K562 (cell line): ENCODE results near the gene MYRIP. TPM values are rescaled to one million over a fixed set of nuclear protein-coding genes. Genes with fewer than 3 reads are reported as not detected.

Source experiments
- ATAC-seq: fragments of 200-7000 bp; cut with Tn5 transposase; 3 replicates; pipeline ENCODE4 v1.9.1; 2020; ENCODE audit warnings: moderate library complexity
- BruUV-seq: library from RNA; stranded (reverse); fragments of 400-500 nt; replicated peaks from 2 replicates; lab custom pipeline; 2021; lab: Mats Ljungman, UMichigan
- CTCF ChIA-PET: fragments of 300-600 bp; formaldehyde crosslinking; extraction: SDS; loops from one replicate; lab custom pipeline; 2021; ENCODE audit warnings: low intra/inter-chr PET ratio; lab: Yijun Ruan, JAX
- POLR2A ChIA-PET: fragments of 300-600, 350-650 bp; sonication (Branson Sonifier 250); formaldehyde crosslinking; extraction: SDS; loops from one replicate; lab custom pipeline; 2021; ENCODE audit warnings: antibody characterized with exemption, inconsistent platforms; lab: Yijun Ruan, JAX
- DNase-seq, 4 experiments: peaks; one replicate each; pipeline versions ENCODE4 v3.0.0 to v3.0.0-alpha.2; 2011 to 2018; ENCODE audit warnings: low spot score in 3 of 4, mixed read lengths in 3 of 4; ENCODE audit errors: extremely low read depth in 1 of 4
- FAIRE-seq: peaks from 2 replicates; lab custom pipeline; 2011; peaks lifted over from hg19 to GRCh38; lab: Jason Lieb, UNC
- H2AFZ ChIP-seq: 2 replicates; pipeline ENCODE4 v1.6.0; 2011; ENCODE audit warnings: low read depth, low read length, control low read depth, inconsistent platforms
- H3K27ac ChIP-seq: fragments of 200-600 bp; 3 replicates; pipeline ENCODE4 v1.8.0; 2011; ENCODE audit warnings: low read depth, mild to moderate bottlenecking, control low read depth, inconsistent platforms, low read length, moderate library complexity, mixed read lengths; ENCODE audit errors: extremely low read depth
- H3K27me3 ChIP-seq, 2 experiments: fragments of 300-600 bp in 1 of 2; 2 replicates in 1 of 2; 3 replicates in 1 of 2; pipeline versions ENCODE4 v1.6.0 to v1.8.0; 2011; ENCODE audit warnings: inconsistent platforms in 2 of 2, low read length in 2 of 2, mild to moderate bottlenecking in 1 of 2, mixed read lengths in 1 of 2, moderate library complexity in 1 of 2; ENCODE audit not compliant: control insufficient read depth in 2 of 2, insufficient read depth in 2 of 2
- H3K36me3 ChIP-seq: fragments of 300-600 bp; 3 replicates; pipeline ENCODE4 v1.8.0; 2011; ENCODE audit warnings: mild to moderate bottlenecking, low read length, inconsistent platforms; ENCODE audit not compliant: control insufficient read depth, insufficient read depth
- H3K4me1 ChIP-seq, 2 experiments: fragments of 200-600 bp in 1 of 2; replicated peaks in 1 of 2; 2 replicates in 1 of 2; 3 replicates in 1 of 2; pipeline versions ENCODE4 v1.5.1 to v1.8.0; 2011; ENCODE audit warnings: inconsistent platforms in 2 of 2, low read length in 2 of 2, mild to moderate bottlenecking in 1 of 2, mixed read lengths in 1 of 2, moderate library complexity in 1 of 2; ENCODE audit not compliant: control insufficient read depth in 2 of 2, insufficient read depth in 2 of 2
- H3K4me2 ChIP-seq: 2 replicates; pipeline ENCODE4 v1.6.1; 2011; ENCODE audit warnings: low read length, control low read depth, inconsistent platforms, mixed read lengths; ENCODE audit not compliant: insufficient read depth
- H3K4me3 ChIP-seq: fragments of 200-600 bp; sonication (generic), shearing (Covaris generic); 2 replicates; pipeline ENCODE4 v1.5.1; 2016; ENCODE audit warnings: control low read depth, inconsistent platforms
- H3K79me2 ChIP-seq: fragments of 200-600 bp; 3 replicates; pipeline ENCODE4 v1.8.0; 2011; ENCODE audit warnings: low read length, inconsistent platforms; ENCODE audit not compliant: control insufficient read depth, insufficient read depth
- H3K9ac ChIP-seq, 2 experiments: 2 replicates each; pipeline versions ENCODE4 v1.6.0 to v1.6.1; 2011; ENCODE audit warnings: low read depth in 2 of 2, low read length in 2 of 2, control low read depth in 1 of 2, inconsistent platforms in 1 of 2, mild to moderate bottlenecking in 1 of 2, mixed read lengths in 1 of 2; ENCODE audit not compliant: insufficient read depth in 1 of 2
- H3K9me1 ChIP-seq: one replicate; pipeline ENCODE4 v1.6.0; 2011; ENCODE audit warnings: inconsistent platforms, mild to moderate bottlenecking, low read length, moderate library complexity; ENCODE audit not compliant: control insufficient read depth, insufficient read depth
- H3K9me3 ChIP-seq: replicated peaks from 2 replicates; pipeline ENCODE4 v1.5.1; 2011; ENCODE audit warnings: low read depth, low read length, inconsistent platforms; ENCODE audit not compliant: control insufficient read depth, insufficient read depth
- H4K20me1 ChIP-seq: replicated peaks from 2 replicates; pipeline ENCODE4 v1.6.1; 2011; ENCODE audit warnings: low read length, inconsistent platforms, mixed read lengths; ENCODE audit not compliant: control insufficient read depth, insufficient read depth
- CEBPZ ChIP-seq: fragments of 150-350 bp; IDR thresholded peaks from 2 replicates; pipeline ENCODE4 v1.6.1; 2014; ENCODE audit warnings: low read depth, mild to moderate bottlenecking, low read length, borderline replicate concordance
- EP300 ChIP-seq: IDR thresholded peaks from 2 replicates; pipeline ENCODE4 v1.6.1; 2012; ENCODE audit warnings: low read length, improper control_type of control experiment
- WGBS: fragments of 100-300 bp; shearing (Covaris generic); methylation state at CpG from one replicate; pipeline ENCODE4 v1.1.6; 2016; ENCODE audit warnings: low coverage, mixed read lengths; ENCODE audit not compliant: insufficient coverage; ENCODE audit errors: missing lambda C conversion rate; 5-methylcytosine and 5-hydroxymethylcytosine counted together
- in situ Hi-C: fragments of 300-500 bp; cut with MboI; formaldehyde crosslinking; loops from 4 replicates; pipeline ENCODE4 v1.15.0; 2018; ENCODE audit warnings: inconsistent platforms, mixed read lengths
- intact Hi-C: fragments of 100-400 bp; cut with micrococcal nuclease; formaldehyde crosslinking; loops from 2 replicates; pipeline ENCODE4 v1.14.2; 2022
- polyA plus RNA-seq, 8 experiments: library from polyadenylated mRNA; depleted of rRNA in 4 of 8; stranded (reverse) in 5 of 8; unstranded in 3 of 8; fragments of >200 nt; fragmentation: Nextera tagmentation in 2 of 8; fragmentation: Illumina TruSeq in 1 of 8; extraction: Ambion mirVana in 2 of 8; extraction: Trizol in 1 of 8; gene quantifications; 2 replicates each; pipeline versions ENCODE4 v1.2.1 to v1.2.3, GENCODE V29; 2011 to 2014; ENCODE audit warnings: inconsistent platforms in 1 of 8, missing spikeins in 1 of 8
- total RNA-seq, 7 experiments: library from RNA; depleted of rRNA in 6 of 7; stranded (reverse); fragments of >200 nt in 6 of 7; fragmentation: Illumina TruSeq in 2 of 7; extraction: Trizol in 2 of 7; gene quantifications; 2 replicates each; pipeline versions ENCODE4 v1.2.1 to v1.2.3, GENCODE V29; 2011 to 2021; ENCODE audit warnings: low replicate concordance in 1 of 7
- TF ChIP-seq, protein P1 (sequence below): fragments of 450-650 bp; formaldehyde crosslinking; IDR thresholded peaks from 2 replicates; pipeline ENCODE4 v1.4.0; 2022; ENCODE audit warnings: missing genetic modification characterization

The MYRIP gene
- total and polyA plus RNA-seq, 9 of the 15 experiments (the other 6 are each of a cell fraction or from before 2014, with no cell fraction given): 0.03 to 0.12 TPM; not detected in 7

DNA sequence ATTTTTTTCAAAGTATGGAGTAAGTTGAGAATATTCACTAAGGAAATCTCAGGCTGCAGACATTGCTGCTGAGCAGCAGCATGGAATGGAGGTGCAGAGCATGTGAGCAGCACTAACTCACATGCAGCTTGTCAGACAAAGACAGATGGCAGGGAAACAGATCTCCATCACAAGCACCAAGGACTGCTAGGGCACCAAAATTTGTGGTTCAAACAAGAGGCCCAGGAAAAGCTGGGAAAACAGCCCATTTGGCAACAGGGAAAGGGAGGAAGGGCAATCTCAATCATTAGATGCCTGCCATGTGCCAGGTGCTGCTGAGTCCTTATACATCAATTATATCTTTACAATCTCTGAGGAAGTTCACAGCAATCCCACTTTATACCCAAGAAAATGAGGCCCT lies 452.9 kb downstream of the MYRIP start:
- H3K4me1 ChIP-seq: no peaks in the 10 kb centered on the region
- H3K4me2 ChIP-seq: no peak overlapping the region
- H3K4me3 ChIP-seq: no peak overlapping the region
- no peaks in the 10 kb centered on the region for H3K9me3 ChIP-seq
- DNase-seq: no peak
- no TSS peak for BruUV-seq
- no peaks in the 10 kb centered on the region for H3K27me3 ChIP-seq
- no peak for FAIRE-seq
- ChIA-PET CTCF (interaction anchor here (0.6 kb wide), 1 partner anchor 69 kb away, joined by 3 read pairs; no protein-coding TSS in a partner anchor), POLR2A (interaction anchor here (0.9 to 1.3 kb wide), 2 partner anchors 46 to 55 kb away, joined by 3 read pairs; no protein-coding TSS in a partner anchor)
- no peak for TF ChIP-seq CEBPZ
- no peaks in the 10 kb centered on the region for H3K79me2 ChIP-seq
- no peak overlapping the region for H3K27ac ChIP-seq
- in situ Hi-C loops (no loop called here), intact Hi-C loops (no loop called here)
- H2AFZ ChIP-seq: no peak overlapping the region
- no peaks in the 10 kb centered on the region for H3K36me3 ChIP-seq
- ATAC-seq: no peak
- no peaks in the 10 kb centered on the region for H3K9me1 ChIP-seq
- no peaks in the 10 kb centered on the region for H4K20me1 ChIP-seq
- no peak overlapping the region for H3K9ac ChIP-seq

GRCh38 chr3:40264451-40264850 lies 455.0 kb downstream of the MYRIP start:
- no peak overlapping the region for H3K9ac ChIP-seq
- H3K4me2 ChIP-seq: no peak overlapping the region
- ATAC-seq: no peak
- no peak for DNase-seq
- H3K9me1 ChIP-seq: no peaks in the 10 kb centered on the region
- no peaks in the 10 kb centered on the region; a peak in 2 of 5 replicates for H3K4me1 ChIP-seq
- no peak overlapping the region for H2AFZ ChIP-seq
- TF ChIP-seq, protein P1, sequence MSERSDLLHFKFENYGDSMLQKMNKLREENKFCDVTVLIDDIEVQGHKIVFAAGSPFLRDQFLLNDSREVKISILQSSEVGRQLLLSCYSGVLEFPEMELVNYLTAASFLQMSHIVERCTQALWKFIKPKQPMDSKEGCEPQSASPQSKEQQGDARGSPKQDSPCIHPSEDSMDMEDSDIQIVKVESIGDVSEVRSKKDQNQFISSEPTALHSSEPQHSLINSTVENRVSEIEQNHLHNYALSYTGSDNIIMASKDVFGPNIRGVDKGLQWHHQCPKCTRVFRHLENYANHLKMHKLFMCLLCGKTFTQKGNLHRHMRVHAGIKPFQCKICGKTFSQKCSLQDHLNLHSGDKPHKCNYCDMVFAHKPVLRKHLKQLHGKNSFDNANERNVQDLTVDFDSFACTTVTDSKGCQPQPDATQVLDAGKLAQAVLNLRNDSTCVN: no peak
- TF ChIP-seq EP300: no peak
- no TSS peak for BruUV-seq
- no peaks in the 10 kb centered on the region for H3K36me3 ChIP-seq
- ChIA-PET CTCF (no interaction called here), POLR2A (interaction anchor here (0.9 to 1.5 kb wide), 2 partner anchors 8 to 44 kb away, joined by 3 to 4 read pairs; no protein-coding TSS in a partner anchor)
- intact Hi-C loops (no loop called here), in situ Hi-C loops (no loop called here)
- WGBS: 4% methylated on average over 1 of the region's 1 CpG
- no peak overlapping the region for H3K27ac ChIP-seq
- H3K9me3 ChIP-seq: no peaks in the 10 kb centered on the region
- FAIRE-seq: no peak
- peaks cover 0 to 4% of the 10 kb centered on the region in 2 experiments; a peak in 1 of 5 replicates for H3K27me3 ChIP-seq
- no peaks in the 10 kb centered on the region for H4K20me1 ChIP-seq
- no peak overlapping the region for H3K4me3 ChIP-seq
- no peaks in the 10 kb centered on the region for H3K79me2 ChIP-seq
